Measurements from ENCODE around the gene ARHGEF1.

- TF ChIP-seq YY1 (IDR thresholded peaks at IDR 0.05; ENCODE audit: insufficient read depth, insufficient read length) (no peak), ZNF274 (IDR thresholded peaks at IDR 0.05; ENCODE audit: low read depth, low read length) (no peak)
These were observed 30.8 kb downstream of the ARHGEF1 start for GRCh38 chr19:41913538-41914423.
